ENCODE data around the gene MCM6.

Gene MCM6

DNA sequence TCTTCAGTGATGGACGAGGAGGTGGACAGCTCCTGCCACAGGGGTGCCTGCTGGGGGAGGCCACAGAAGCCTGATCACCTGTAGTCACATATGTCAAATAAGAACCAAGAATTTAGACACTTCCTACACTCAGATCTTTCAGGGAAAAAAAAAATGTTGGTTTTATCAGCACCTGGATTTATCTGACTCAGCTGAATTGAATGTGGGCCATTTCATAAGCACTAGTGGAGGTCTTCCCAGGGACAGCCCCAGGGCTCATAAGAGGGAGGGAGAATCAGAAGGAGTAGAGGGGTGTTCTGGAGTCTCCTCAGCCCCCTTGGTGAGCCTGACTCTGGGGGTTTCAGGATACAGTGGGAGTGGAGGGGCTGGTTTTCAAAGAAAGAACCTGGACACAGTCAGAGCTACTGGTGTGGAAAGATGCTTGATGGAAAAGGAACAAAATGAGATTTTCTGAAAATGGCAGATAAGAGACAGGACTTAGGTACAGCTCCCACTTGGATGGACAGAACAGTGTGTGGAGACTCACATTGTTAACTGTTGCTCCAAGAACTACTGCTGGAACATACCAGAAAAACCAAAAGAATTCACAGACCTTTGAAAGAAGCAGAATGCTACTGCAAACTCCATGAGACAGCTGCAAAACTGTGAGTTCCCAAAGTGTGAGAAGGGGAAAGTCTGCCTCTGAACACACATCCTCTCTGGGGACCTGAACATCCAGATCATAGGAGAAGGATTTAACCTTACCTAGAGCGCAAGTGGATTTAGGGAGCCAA lies 84.6 kb downstream of the MCM6 start:
- TF ChIP-seq LEF1 (IDR thresholded peaks at IDR 0.05; ENCODE audit: borderline replicate concordance) (no peak), PKNOX1 (IDR thresholded peaks at IDR 0.05) (no peak), TARDBP (IDR thresholded peaks at IDR 0.05) (no peak), FOXK2 (IDR thresholded peaks at IDR 0.05) (no peak), L3MBTL2 (conservative IDR thresholded peaks at IDR 0.05) (no peak), BHLHE40 (IDR thresholded peaks at IDR 0.05; ENCODE audit: borderline replicate concordance) (no peak), ZNF384 (IDR thresholded peaks at IDR 0.05) (no peak), ELF4 (IDR thresholded peaks at IDR 0.05) (no peak), CTBP1 (IDR thresholded peaks at IDR 0.05; ENCODE audit: borderline replicate concordance) (no peak), FOXA1 (IDR thresholded peaks at IDR 0.05) (no peak), SP1 (IDR thresholded peaks at IDR 0.05) (no peak), NFRKB (IDR thresholded peaks at IDR 0.05) (no peak), HDGF (IDR thresholded peaks at IDR 0.05; ENCODE audit: borderline replicate concordance) (no peak), ARNT (IDR thresholded peaks at IDR 0.05) (no peak), SUZ12 (IDR thresholded peaks at IDR 0.05) (no peak), FOXM1 (IDR thresholded peaks at IDR 0.05; ENCODE audit: borderline replicate concordance) (no peak)

GRCh38 chr2:135790423-135790822 lies 85.8 kb downstream of the MCM6 start:
- no peak for TF ChIP-seq TARDBP (IDR thresholded peaks at IDR 0.05)
- TF ChIP-seq ZNF384 (IDR thresholded peaks at IDR 0.05) = no peak
- no peak for TF ChIP-seq HDGF (IDR thresholded peaks at IDR 0.05; ENCODE audit: borderline replicate concordance)
- no peak for TF ChIP-seq CTBP1 (IDR thresholded peaks at IDR 0.05; ENCODE audit: borderline replicate concordance)
- no peak for TF ChIP-seq FOXA1 (IDR thresholded peaks at IDR 0.05)
- no peak for TF ChIP-seq SUZ12 (IDR thresholded peaks at IDR 0.05)
- TF ChIP-seq FOXK2 (IDR thresholded peaks at IDR 0.05) = no peak
- no peak for TF ChIP-seq NFRKB (IDR thresholded peaks at IDR 0.05)
- no peak for TF ChIP-seq L3MBTL2 (conservative IDR thresholded peaks at IDR 0.05)
- no peak for TF ChIP-seq PKNOX1 (IDR thresholded peaks at IDR 0.05)
- no peak for TF ChIP-seq ELF4 (IDR thresholded peaks at IDR 0.05)
- no peak for TF ChIP-seq ARNT (IDR thresholded peaks at IDR 0.05)
- no peak for TF ChIP-seq FOXM1 (IDR thresholded peaks at IDR 0.05; ENCODE audit: borderline replicate concordance)
- TF ChIP-seq BHLHE40 (IDR thresholded peaks at IDR 0.05; ENCODE audit: borderline replicate concordance) = no peak
- no peak for TF ChIP-seq SP1 (IDR thresholded peaks at IDR 0.05)
- no peak for TF ChIP-seq LEF1 (IDR thresholded peaks at IDR 0.05; ENCODE audit: borderline replicate concordance)
- DNase-seq (ENCODE audit: extremely low spot score) = no peak
- ChIA-PET POLR2A (no interaction called here), CTCF (no interaction called here)

More for the DNA sequence above, 84.6 kb downstream of the MCM6 start:
- no peak for DNase-seq (ENCODE audit: extremely low spot score)
- ChIA-PET POLR2A (no interaction called here), CTCF (interaction anchor here (0.7 to 1.1 kb wide), 2 partner anchors 12 to 26 kb away, joined by 3 read pairs; no protein-coding TSS in a partner anchor)

Data from HEK293T (cell line).